ENCODE results near the gene INHBB.

Gene INHBB

DNA sequence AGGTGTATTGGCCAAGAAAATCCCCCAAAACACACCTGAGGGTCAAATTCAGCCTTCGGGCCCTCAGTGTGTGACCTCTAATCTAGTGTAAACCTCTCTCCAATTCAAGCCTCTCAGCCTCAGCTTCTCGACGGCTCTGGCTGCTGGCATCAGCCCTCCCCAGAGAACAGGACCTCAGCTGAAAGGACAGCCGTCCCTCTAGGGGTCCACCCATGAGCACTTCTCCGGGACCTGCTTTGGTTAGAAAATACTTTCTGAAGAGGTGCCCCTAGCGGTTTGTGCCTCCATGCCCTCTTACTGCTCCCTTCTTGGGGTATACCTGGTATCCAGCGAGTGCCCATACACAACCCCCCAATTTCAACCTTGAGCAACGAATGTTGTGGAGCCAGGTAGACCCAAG is 48.8 kb downstream of the INHBB start:
- no peak for DNase-seq (ENCODE audit: extremely low read depth, low read depth)
- H3K4me3 ChIP-seq (replicated peaks; ENCODE audit: low read depth, low read length), result no peak overlapping the region
- no peak for TF ChIP-seq CTCF (IDR thresholded peaks at IDR 0.05; ENCODE audit: low read depth, low read length, missing control alignments)

DNA sequence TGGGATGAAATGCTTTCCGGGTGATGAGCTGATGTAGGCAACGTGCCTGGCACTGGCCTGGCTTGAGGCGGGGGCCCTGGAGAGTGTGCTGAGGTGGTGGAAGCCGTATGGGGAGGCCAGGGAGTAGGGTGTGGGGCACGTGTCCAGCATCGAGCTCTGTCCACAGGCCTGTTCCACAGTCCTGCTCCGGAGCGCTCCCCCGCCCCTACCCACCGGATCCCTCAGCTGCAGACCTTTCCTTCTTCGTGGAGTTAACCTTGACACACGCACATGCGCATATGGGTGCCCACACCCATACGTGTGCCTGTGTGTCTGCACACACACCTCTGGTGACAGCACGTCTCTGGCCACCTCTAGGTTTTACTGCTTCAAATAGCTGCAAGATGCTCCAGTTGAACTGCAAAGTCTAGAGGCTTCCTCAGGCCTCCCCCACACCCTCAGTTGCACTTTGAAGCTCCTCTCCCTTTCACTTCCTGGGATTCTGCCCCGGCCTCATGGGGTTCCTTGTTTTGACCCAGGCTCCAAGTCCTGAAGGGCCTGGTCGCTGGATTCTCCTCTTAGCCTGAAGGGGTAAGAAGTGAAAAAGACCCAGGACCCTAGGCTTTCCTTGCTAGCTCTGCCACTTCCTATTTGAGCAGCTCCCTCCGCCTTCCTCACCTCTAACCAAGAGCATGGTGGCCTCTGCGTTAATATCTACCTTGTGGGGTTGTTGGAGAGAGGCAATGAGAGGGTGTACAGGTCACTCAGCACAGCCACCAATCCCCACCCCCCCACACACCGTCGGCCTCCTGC is 49.5 kb downstream of the INHBB start:
- no peak for DNase-seq (ENCODE audit: extremely low read depth, low read depth)
- TF ChIP-seq CTCF (IDR thresholded peaks at IDR 0.05; ENCODE audit: low read depth, low read length, missing control alignments), result no peak
- H3K4me3 ChIP-seq (replicated peaks; ENCODE audit: low read depth, low read length), result no peak overlapping the region

DNA sequence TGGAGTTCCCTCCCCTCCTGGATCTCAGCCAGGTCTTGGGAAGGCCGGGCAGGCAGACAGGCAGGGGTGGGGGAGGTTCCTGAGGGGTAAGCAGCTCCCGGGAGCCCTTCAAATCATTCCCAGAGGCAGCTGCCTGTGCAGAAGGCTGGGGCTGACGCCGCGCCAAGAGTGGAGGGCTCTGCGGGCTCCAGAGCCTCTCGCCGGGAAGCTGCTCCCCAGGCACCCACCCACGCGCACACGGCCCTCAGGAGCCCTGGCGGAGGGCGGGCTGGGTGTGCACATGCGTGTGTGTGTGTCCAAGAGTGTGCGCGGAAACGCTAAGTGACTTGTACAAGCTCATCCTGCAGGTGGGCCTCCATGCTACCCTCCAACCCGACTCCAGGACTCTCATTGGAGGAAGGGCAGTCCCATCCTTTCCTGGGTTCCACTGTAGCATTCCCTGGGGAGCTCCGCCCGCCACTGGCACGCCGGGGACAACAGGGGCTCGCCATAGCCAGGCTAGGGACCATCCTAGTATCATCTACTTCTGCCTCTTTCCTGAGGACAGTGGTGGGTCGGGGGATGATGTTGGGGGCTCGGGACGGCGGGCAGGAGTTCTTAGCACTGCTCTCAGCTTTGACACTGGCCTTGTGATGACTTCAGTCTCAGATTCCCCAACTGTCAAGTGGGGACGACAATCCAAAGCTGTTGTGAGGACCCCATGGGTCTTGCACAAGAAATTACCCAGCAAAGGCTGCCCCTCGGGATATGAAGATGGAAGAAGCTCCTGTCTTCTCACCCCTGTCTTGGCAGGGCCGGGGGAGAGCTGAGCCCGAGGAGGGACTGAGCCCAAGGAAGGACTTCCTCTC is 50.3 kb downstream of the INHBB start:
- TF ChIP-seq CTCF (IDR thresholded peaks at IDR 0.05; ENCODE audit: low read depth, low read length, missing control alignments), result no peak
- no peak for DNase-seq (ENCODE audit: extremely low read depth, low read depth)
- no peak overlapping the region for H3K4me3 ChIP-seq (replicated peaks; ENCODE audit: low read depth, low read length)

GRCh38 chr2:120396861-120397811 is 51.2 kb downstream of the INHBB start:
- H3K4me3 ChIP-seq (replicated peaks; ENCODE audit: low read depth, low read length), result no peak overlapping the region
- no peak for TF ChIP-seq CTCF (IDR thresholded peaks at IDR 0.05; ENCODE audit: low read depth, low read length, missing control alignments)
- DNase-seq (ENCODE audit: extremely low read depth, low read depth), result peak; percentile 1

GRCh38 chr2:120398051-120398995 is 52.4 kb downstream of the INHBB start:
- no peak for TF ChIP-seq CTCF (IDR thresholded peaks at IDR 0.05; ENCODE audit: low read depth, low read length, missing control alignments)
- H3K4me3 ChIP-seq (replicated peaks; ENCODE audit: low read depth, low read length), result no peak overlapping the region
- no peak for DNase-seq (ENCODE audit: extremely low read depth, low read depth)
